GM12878 (cell line): Measurements from ENCODE around the gene DENND10. TPM values are rescaled to one million over a fixed set of nuclear protein-coding genes. Genes with fewer than 3 reads are reported as not detected.

Source experiments
- ATAC-seq: fragments of 200-7000 bp; cut with Tn5 transposase; 3 replicates; pipeline ENCODE4 v1.9.1; 2020; ENCODE audit warnings: mild to moderate bottlenecking, moderate library complexity
- BruUV-seq: library from RNA; stranded (reverse); fragments of 400-500 nt; replicated peaks from 2 replicates; lab custom pipeline; 2021; lab: Mats Ljungman, UMichigan
- CTCF ChIA-PET: fragments of 300-600 bp; sonication (Branson Sonifier 250); formaldehyde crosslinking; extraction: SDS; loops from one replicate; lab custom pipeline; 2021; ENCODE audit warnings: inconsistent platforms; lab: Yijun Ruan, JAX
- POLR2A ChIA-PET: fragments of 350-600 bp; formaldehyde crosslinking; extraction: SDS; loops from one replicate; lab custom pipeline; 2021; ENCODE audit warnings: inconsistent platforms; lab: Charles Lee
- RAD21 ChIA-PET: fragments of 300-600 bp; sonication (Branson Sonifier 250); formaldehyde crosslinking; loops from one replicate; lab custom pipeline; 2023; ENCODE audit warnings: antibody characterized with exemption; ENCODE audit not compliant: unreplicated experiment; lab: Charles Lee
- SMC1A ChIA-PET: fragments of 300-600 bp; sonication (Branson Sonifier 250); formaldehyde crosslinking; loops from one replicate; lab custom pipeline; 2023; ENCODE audit not compliant: unreplicated experiment, uncharacterized antibody; lab: Charles Lee
- DNase-seq: peaks from one replicate; pipeline ENCODE4 v3.0.0-alpha.2; 2011; ENCODE audit warnings: low read depth, low spot score
- FAIRE-seq: peaks from 3 replicates; lab custom pipeline; 2011; peaks lifted over from hg19 to GRCh38; lab: Jason Lieb, UNC
- H2AFZ ChIP-seq: 2 replicates; pipeline ENCODE4 v1.6.0; 2011; ENCODE audit warnings: low read depth, low read length, control low read depth; ENCODE audit not compliant: control insufficient read depth
- H3K27ac ChIP-seq: 2 replicates; pipeline ENCODE4 v1.5.1; 2011; ENCODE audit warnings: control low read depth; ENCODE audit not compliant: control insufficient read depth, insufficient read depth
- H3K27me3 ChIP-seq, 2 experiments: replicated peaks in 1 of 2; 2 replicates each; pipeline versions ENCODE4 v1.6.0 to v1.6.1; 2011; ENCODE audit warnings: low read length in 1 of 2; ENCODE audit not compliant: control insufficient read depth in 2 of 2, insufficient read depth in 2 of 2
- H3K36me3 ChIP-seq, 2 experiments: 2 replicates each; pipeline ENCODE4 v1.5.1; 2011; ENCODE audit warnings: low read length in 1 of 2; ENCODE audit not compliant: control insufficient read depth in 2 of 2, insufficient read depth in 2 of 2
- H3K4me1 ChIP-seq: 2 replicates; pipeline ENCODE4 v1.6.1; 2011; ENCODE audit warnings: mild to moderate bottlenecking, low read length, moderate library complexity, mixed read lengths; ENCODE audit not compliant: control insufficient read depth, insufficient read depth
- H3K4me2 ChIP-seq: 2 replicates; pipeline ENCODE4 v1.6.0; 2011; ENCODE audit warnings: control low read depth; ENCODE audit not compliant: control insufficient read depth, insufficient read depth
- H3K4me3 ChIP-seq: fragments of 200-600 bp; sonication (generic); 2 replicates; pipeline ENCODE4 v1.5.1; 2016
- H3K79me2 ChIP-seq: 2 replicates; pipeline ENCODE4 v1.6.0; 2011; ENCODE audit warnings: low read length; ENCODE audit not compliant: control insufficient read depth, insufficient read depth
- H3K9ac ChIP-seq: 2 replicates; pipeline ENCODE4 v1.8.0; 2011; ENCODE audit warnings: low read length, control low read depth, mixed read lengths; ENCODE audit not compliant: control insufficient read depth, insufficient read depth
- H3K9me3 ChIP-seq: replicated peaks from 3 replicates; pipeline ENCODE4 v1.5.1; 2011; ENCODE audit warnings: mild to moderate bottlenecking, low read length; ENCODE audit not compliant: control insufficient read depth, insufficient read depth
- H4K20me1 ChIP-seq: 2 replicates; pipeline ENCODE4 v1.6.0; 2011; ENCODE audit not compliant: control insufficient read depth, insufficient read depth
- BACH1 ChIP-seq: fragments of 450-650 bp; IDR thresholded peaks from 2 replicates; pipeline ENCODE4 v1.6.1; 2017; ENCODE audit warnings: mild to moderate bottlenecking, borderline replicate concordance
- ESRRA ChIP-seq: IDR thresholded peaks from 2 replicates; pipeline ENCODE4 v1.6.1; 2012; ENCODE audit warnings: mild to moderate bottlenecking, low read length, improper control_type of control experiment
- HDAC2 ChIP-seq: fragments of 200-600 bp; sonication (generic); IDR thresholded peaks from 2 replicates; pipeline ENCODE4 v1.6.1; 2017
- JUNB ChIP-seq: IDR thresholded peaks from 2 replicates; pipeline ENCODE4 v1.6.1; 2016; ENCODE audit warnings: antibody characterized with exemption, mild to moderate bottlenecking
- LARP7 ChIP-seq: fragments of 450-650 bp; IDR thresholded peaks from 2 replicates; pipeline ENCODE4 v1.6.1; 2017; ENCODE audit warnings: mild to moderate bottlenecking
- MYC ChIP-seq: IDR thresholded peaks from 2 replicates; pipeline ENCODE4 v1.6.1; 2011; ENCODE audit warnings: mild to moderate bottlenecking, low read length, moderate library complexity, inconsistent platforms; ENCODE audit not compliant: insufficient read depth, insufficient replicate concordance, insufficient read length, severe bottlenecking
- NFIC ChIP-seq: IDR thresholded peaks from 2 replicates; pipeline ENCODE4 v1.6.1; 2012; ENCODE audit warnings: low read depth, mild to moderate bottlenecking, inconsistent platforms, low read length, moderate library complexity
- RUNX3 ChIP-seq: IDR thresholded peaks from 2 replicates; pipeline ENCODE4 v1.6.1; 2012; ENCODE audit warnings: low read length, inconsistent platforms
- SIN3A ChIP-seq: IDR thresholded peaks from 2 replicates; pipeline ENCODE4 v1.6.1; 2012; ENCODE audit warnings: low read depth, low read length, improper control_type of control experiment
- SREBF2 ChIP-seq: IDR thresholded peaks from 2 replicates; pipeline ENCODE4 v1.6.1; 2012; ENCODE audit warnings: mild to moderate bottlenecking, low read length
- ZBED1 ChIP-seq: IDR thresholded peaks from 2 replicates; pipeline ENCODE4 v1.6.1; 2016; ENCODE audit warnings: borderline replicate concordance
- ZNF384 ChIP-seq: IDR thresholded peaks from 2 replicates; pipeline ENCODE4 v1.6.1; 2012; ENCODE audit warnings: low read depth, mild to moderate bottlenecking, low read length, improper control_type of control experiment, borderline replicate concordance
- WGBS: methylation state at CpG from one replicate; pipeline ENCODE4 v1.1.6; 2016; ENCODE audit warnings: low lambda C conversion rate; ENCODE audit not compliant: insufficient replicate concordance, insufficient coverage; ENCODE audit errors: missing lambda C conversion rate; 5-methylcytosine and 5-hydroxymethylcytosine counted together
- in situ Hi-C: fragments of 300-500 bp; cut with MboI; formaldehyde crosslinking; loops from 9 replicates; pipeline ENCODE4 v1.14.3; 2018; ENCODE audit warnings: mixed read lengths
- intact Hi-C: fragments of 100-400 bp; cut with micrococcal nuclease; formaldehyde crosslinking; loops from one replicate; pipeline ENCODE4 v1.14.2; 2022; ENCODE audit not compliant: unreplicated experiment
- polyA plus RNA-seq, 11 experiments: library from polyadenylated mRNA; depleted of rRNA in 4 of 11; unstranded in 6 of 11; stranded (reverse) in 5 of 11; fragments of >200 nt; fragmentation: Nextera tagmentation in 4 of 11; fragmentation: Illumina TruSeq in 1 of 11; extraction: Ambion mirVana in 4 of 11; extraction: Trizol in 1 of 11; gene quantifications; 1 replicate in 1 of 11; 2 replicates in 10 of 11; pipeline versions ENCODE4 v1.2.1 to v1.2.3, GENCODE V29; 2011 to 2016; ENCODE audit warnings: inconsistent platforms in 2 of 11, missing spikeins in 2 of 11, low read depth in 1 of 11
- total RNA-seq, 4 experiments: library from RNA; depleted of rRNA in 3 of 4; stranded (reverse); fragments of >200 nt in 3 of 4; fragmentation: Illumina TruSeq in 1 of 4; extraction: Trizol in 1 of 4; gene quantifications; 2 replicates each; pipeline versions ENCODE4 v1.2.1 to v1.2.3, GENCODE V29; 2013 to 2021
- TF ChIP-seq, protein P1 (sequence below): IDR thresholded peaks from 2 replicates; pipeline ENCODE4 v1.6.1; 2012; ENCODE audit warnings: low read length, inconsistent platforms
- TF ChIP-seq, protein P2 (sequence below): IDR thresholded peaks from 2 replicates; pipeline ENCODE4 v1.6.1; 2012; ENCODE audit warnings: low read depth, low read length, improper control_type of control experiment
- TF ChIP-seq, protein P3 (sequence below): IDR thresholded peaks from 2 replicates; pipeline ENCODE4 v1.6.1; 2011; ENCODE audit warnings: borderline replicate concordance, low read depth, mild to moderate bottlenecking, moderate library complexity, low read length; ENCODE audit not compliant: insufficient read depth, poor library complexity, severe bottlenecking
- TF ChIP-seq, protein P4 (sequence below): fragments of 450-650 bp; IDR thresholded peaks from 2 replicates; pipeline ENCODE4 v1.6.1; 2016; ENCODE audit warnings: mild to moderate bottlenecking
- TF ChIP-seq, protein P5 (sequence below): fragments of 450-650 bp; IDR thresholded peaks from 2 replicates; pipeline ENCODE4 v1.6.1; 2014; ENCODE audit warnings: mild to moderate bottlenecking

DENND10 gene
- total and polyA plus RNA-seq, 10 of the 15 experiments (the other 5 are each of a cell fraction or from before 2014, with no cell fraction given), result 21.5 to 39.8 (median 26.2) TPM

DNA sequence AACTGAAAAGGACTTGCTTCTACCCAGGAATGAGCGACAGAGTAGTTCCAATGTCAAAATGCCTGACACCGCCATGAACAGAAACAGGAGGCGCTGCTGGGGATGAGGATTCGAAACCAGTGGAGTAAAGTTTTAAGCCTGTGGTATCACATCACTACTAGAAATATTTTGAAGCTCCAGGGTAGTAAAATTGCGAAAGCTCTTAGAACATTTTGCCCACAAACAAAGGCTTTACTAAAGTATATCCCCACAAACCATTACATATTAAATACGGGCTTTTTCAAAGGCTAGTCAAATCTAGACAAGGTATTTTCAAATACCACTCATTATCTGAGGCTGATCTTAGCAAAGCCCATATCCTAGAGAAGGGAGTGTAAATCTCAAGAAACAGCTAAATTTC, 72.3 kb downstream of the DENND10 start:
- Histone ChIP-seq H2AFZ (no peak overlapping the region), H3K79me2 (peaks cover 32% of the 10 kb centered on the region), H3K36me3 (peaks cover 7 to 31% of the 10 kb centered on the region in 2 experiments), H3K9ac (peak overlapping the region; percentile 15; the same call in 1 of the 2 replicates), H3K9me3 (no peaks in the 10 kb centered on the region), H4K20me1 (no peaks in the 10 kb centered on the region), H3K27ac (no peak overlapping the region), H3K4me1 (peaks cover 14% of the 10 kb centered on the region), H3K4me2 (peak overlapping the region; percentile 78), H3K27me3 (no peaks in the 10 kb centered on the region), H3K4me3 (no peak overlapping the region)
- 12% methylated on average over 6 of the region's 6 CpGs for WGBS
- ChIA-PET SMC1A (interaction anchor here (0.7 to 2.1 kb wide), 9 partner anchors 8 to 145 kb away, joined by 3 to 9 read pairs (median 5); no protein-coding TSS in a partner anchor), CTCF (interaction anchor here (0.9 to 2.4 kb wide), 10 partner anchors 8 to 117 kb away, joined by 3 to 10 read pairs (median 3); partner anchors contain the start of gene GRK5), RAD21 (interaction anchor here (0.6 to 1.6 kb wide), 4 partner anchors 12 to 205 kb away, joined by 3 to 7 read pairs (median 4); no protein-coding TSS in a partner anchor), POLR2A (interaction anchor here (0.6 kb wide), 1 partner anchor 368 kb away, joined by 4 read pairs; no protein-coding TSS in a partner anchor)
- intact Hi-C loops (loop anchor here (2.0 kb wide), 1 partner anchor 95 kb away; the partner anchor contains the start of gene EIF3A), in situ Hi-C loops (loop anchor here (25.0 kb wide), 1 partner anchor 614 kb away; no protein-coding TSS in a partner anchor)
- no peak for FAIRE-seq
- no peak for DNase-seq
- ATAC-seq, result peak; percentile 16
- no TSS peak for BruUV-seq
- TF ChIP-seq, protein P1, sequence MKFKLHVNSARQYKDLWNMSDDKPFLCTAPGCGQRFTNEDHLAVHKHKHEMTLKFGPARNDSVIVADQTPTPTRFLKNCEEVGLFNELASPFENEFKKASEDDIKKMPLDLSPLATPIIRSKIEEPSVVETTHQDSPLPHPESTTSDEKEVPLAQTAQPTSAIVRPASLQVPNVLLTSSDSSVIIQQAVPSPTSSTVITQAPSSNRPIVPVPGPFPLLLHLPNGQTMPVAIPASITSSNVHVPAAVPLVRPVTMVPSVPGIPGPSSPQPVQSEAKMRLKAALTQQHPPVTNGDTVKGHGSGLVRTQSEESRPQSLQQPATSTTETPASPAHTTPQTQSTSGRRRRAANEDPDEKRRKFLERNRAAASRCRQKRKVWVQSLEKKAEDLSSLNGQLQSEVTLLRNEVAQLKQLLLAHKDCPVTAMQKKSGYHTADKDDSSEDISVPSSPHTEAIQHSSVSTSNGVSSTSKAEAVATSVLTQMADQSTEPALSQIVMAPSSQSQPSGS, result 0 out of 2 replicates have a peak, but pooled peaks have one; percentile 20
- TF ChIP-seq ZNF384 (no peak), ZBED1 (peak; percentile 37; the same call in 1 of the 2 replicates), HDAC2 (no peak), NFIC (peak; percentile 66), MYC (no peak), RUNX3 (peak; percentile 60), SREBF2 (no peak), SIN3A (no peak), ESRRA (no peak), BACH1 (no peak), LARP7 (no peak), JUNB (peak; percentile 85)
- TF ChIP-seq, protein P2, sequence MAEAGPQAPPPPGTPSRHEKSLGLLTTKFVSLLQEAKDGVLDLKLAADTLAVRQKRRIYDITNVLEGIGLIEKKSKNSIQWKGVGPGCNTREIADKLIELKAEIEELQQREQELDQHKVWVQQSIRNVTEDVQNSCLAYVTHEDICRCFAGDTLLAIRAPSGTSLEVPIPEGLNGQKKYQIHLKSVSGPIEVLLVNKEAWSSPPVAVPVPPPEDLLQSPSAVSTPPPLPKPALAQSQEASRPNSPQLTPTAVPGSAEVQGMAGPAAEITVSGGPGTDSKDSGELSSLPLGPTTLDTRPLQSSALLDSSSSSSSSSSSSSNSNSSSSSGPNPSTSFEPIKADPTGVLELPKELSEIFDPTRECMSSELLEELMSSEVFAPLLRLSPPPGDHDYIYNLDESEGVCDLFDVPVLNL, result no peak
- TF ChIP-seq, protein P3, sequence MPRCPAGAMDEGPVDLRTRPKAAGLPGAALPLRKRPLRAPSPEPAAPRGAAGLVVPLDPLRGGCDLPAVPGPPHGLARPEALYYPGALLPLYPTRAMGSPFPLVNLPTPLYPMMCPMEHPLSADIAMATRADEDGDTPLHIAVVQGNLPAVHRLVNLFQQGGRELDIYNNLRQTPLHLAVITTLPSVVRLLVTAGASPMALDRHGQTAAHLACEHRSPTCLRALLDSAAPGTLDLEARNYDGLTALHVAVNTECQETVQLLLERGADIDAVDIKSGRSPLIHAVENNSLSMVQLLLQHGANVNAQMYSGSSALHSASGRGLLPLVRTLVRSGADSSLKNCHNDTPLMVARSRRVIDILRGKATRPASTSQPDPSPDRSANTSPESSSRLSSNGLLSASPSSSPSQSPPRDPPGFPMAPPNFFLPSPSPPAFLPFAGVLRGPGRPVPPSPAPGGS, result peak; percentile 19
- TF ChIP-seq, protein P4, sequence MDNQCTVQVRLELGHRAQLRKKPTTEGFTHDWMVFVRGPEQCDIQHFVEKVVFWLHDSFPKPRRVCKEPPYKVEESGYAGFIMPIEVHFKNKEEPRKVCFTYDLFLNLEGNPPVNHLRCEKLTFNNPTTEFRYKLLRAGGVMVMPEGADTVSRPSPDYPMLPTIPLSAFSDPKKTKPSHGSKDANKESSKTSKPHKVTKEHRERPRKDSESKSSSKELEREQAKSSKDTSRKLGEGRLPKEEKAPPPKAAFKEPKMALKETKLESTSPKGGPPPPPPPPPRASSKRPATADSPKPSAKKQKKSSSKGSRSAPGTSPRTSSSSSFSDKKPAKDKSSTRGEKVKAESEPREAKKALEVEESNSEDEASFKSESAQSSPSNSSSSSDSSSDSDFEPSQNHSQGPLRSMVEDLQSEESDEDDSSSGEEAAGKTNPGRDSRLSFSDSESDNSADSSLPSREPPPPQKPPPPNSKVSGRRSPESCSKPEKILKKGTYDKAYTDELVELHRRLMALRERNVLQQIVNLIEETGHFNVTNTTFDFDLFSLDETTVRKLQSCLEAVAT, result no peak
- TF ChIP-seq, protein P5, sequence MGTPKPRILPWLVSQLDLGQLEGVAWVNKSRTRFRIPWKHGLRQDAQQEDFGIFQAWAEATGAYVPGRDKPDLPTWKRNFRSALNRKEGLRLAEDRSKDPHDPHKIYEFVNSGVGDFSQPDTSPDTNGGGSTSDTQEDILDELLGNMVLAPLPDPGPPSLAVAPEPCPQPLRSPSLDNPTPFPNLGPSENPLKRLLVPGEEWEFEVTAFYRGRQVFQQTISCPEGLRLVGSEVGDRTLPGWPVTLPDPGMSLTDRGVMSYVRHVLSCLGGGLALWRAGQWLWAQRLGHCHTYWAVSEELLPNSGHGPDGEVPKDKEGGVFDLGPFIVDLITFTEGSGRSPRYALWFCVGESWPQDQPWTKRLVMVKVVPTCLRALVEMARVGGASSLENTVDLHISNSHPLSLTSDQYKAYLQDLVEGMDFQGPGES, result no peak
